Activated CD8-positive, alpha-beta memory T cell treated with anti-CD3 and anti-CD28 coated beads for 4 hours (primary cell): ENCODE data around the gene TCTN1.
"Not testable (repeated sequence)": the region's sequence is repeated elsewhere in the genome, so short reads cannot be mapped to it uniquely, and the experiment has no call there.

Experiments
- DNase-seq, 2 donors: peaks; one replicate each; pipeline ENCODE4 v3.0.0-alpha.2; 2020; ENCODE audit warnings: low read depth in 2 of 2

TCTN1 gene

GRCh38 chr12:110638796-110639195 lies 24.9 kb downstream of the TCTN1 start:
- no peak for DNase-seq

- no peak for DNase-seq
Measured at GRCh38 chr12:110639336-110640141, 25.6 kb downstream of the TCTN1 start.

- no peak for DNase-seq
Measured at GRCh38 chr12:110640275-110641025, 26.5 kb downstream of the TCTN1 start.

- no peak for DNase-seq
Measured at GRCh38 chr12:110641521-110641920, 27.6 kb downstream of the TCTN1 start.

- DNase-seq, result no peak
Measured at GRCh38 chr12:110647631-110648040, 33.7 kb downstream of the TCTN1 start.

GRCh38 chr12:110649341-110649847 lies 35.5 kb downstream of the TCTN1 start:
- DNase-seq, result no peak

GRCh38 chr12:110654238-110654637 lies 40.3 kb downstream of the TCTN1 start:
- not testable (repeated sequence) for DNase-seq

GRCh38 chr12:110656071-110656655 lies 42.2 kb downstream of the TCTN1 start:
- DNase-seq, result no peak

GRCh38 chr12:110657747-110658146 lies 43.8 kb downstream of the TCTN1 start:
- DNase-seq, result no peak

- DNase-seq, result no peak
Measured at GRCh38 chr12:110658242-110658641, 44.3 kb downstream of the TCTN1 start.

- no peak for DNase-seq
Measured at GRCh38 chr12:110658878-110659277, 44.9 kb downstream of the TCTN1 start.

- peak; percentile 41 to 45 for DNase-seq
Measured at GRCh38 chr12:110661337-110661972, 47.5 kb downstream of the TCTN1 start.

GRCh38 chr12:110666892-110667291 lies 53.0 kb downstream of the TCTN1 start:
- no peak for DNase-seq

- no peak for DNase-seq
Measured at GRCh38 chr12:110667671-110668070, 53.7 kb downstream of the TCTN1 start.

- DNase-seq, result no peak
Measured at GRCh38 chr12:110668480-110669192, 54.7 kb downstream of the TCTN1 start.

GRCh38 chr12:110669193-110669502 lies 55.2 kb downstream of the TCTN1 start:
- DNase-seq, result no peak

GRCh38 chr12:110670161-110670701 lies 56.3 kb downstream of the TCTN1 start:
- no peak for DNase-seq

- no peak for DNase-seq
Measured at GRCh38 chr12:110676171-110676570, 62.2 kb downstream of the TCTN1 start.

- DNase-seq, result no peak
Measured at GRCh38 chr12:110677206-110677911, 63.4 kb downstream of the TCTN1 start.

- no peak for DNase-seq
Measured at GRCh38 chr12:110677982-110678381, 64.1 kb downstream of the TCTN1 start.

GRCh38 chr12:110679201-110679600 lies 65.3 kb downstream of the TCTN1 start:
- DNase-seq, result no peak
